ENCODE measurements around the gene WBP2.
"Not testable (repeated sequence)": the region's sequence is repeated elsewhere in the genome, so short reads cannot be mapped to it uniquely, and the experiment has no call there.

The WBP2 gene

DNA sequence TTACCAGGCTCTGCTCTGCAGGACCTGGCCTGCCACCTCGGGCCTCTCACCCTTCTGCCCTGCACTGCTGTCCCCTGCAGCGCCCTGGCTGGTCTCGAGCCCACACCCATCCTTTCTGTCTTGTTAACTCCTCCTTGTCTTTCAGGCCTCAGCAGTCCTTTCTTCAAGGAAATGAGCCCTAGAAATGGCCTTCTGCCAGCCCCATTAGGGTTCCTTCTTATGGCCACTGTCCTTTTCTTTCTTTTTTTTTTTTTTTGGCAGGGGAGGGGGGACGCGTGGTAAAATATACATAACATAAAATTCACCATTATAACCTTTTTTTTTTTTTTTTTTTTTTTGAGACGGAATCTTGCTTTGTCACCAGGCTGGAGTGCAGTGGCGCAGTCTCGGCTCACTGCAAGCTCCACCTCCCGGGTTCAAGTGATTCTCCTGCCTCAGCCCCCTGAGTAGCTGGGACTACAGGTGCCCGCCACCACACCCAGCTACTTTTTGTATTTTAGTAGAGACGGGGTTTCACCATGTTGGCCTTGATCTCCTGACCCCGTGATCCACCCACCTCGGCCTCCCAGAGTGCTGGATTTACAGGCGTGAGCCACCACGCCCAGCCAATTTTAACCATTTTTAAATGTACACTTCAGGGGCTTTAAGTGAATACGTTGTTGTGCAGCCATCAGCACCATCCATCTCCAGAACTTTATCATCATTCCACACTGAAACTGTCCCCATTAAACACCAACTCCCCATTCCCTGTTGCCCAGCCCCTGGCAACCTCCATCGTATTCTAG, 10.5 kb upstream of the WBP2 start:
- DNase-seq (ENCODE audit: low spot score): not testable (repeated sequence)

DNA sequence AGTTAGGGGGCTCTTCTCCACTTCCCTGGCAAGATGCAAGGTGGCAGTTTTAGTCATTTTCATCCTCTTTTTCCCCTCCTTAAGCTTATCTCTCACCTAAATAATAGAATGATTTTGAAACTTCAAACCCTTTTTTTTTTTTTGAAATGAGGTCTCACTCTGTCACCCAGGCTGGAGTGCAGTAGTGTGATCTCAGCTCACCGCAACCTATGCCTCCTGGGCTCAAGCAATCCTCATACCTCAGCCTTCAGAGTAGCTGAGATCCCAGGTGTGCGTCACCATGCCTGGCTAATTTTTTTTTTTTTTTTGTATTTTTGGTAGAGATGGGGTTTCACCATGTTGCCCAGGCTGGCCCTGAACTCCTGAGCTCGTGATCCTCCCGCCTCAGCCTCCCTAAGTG, 9.8 kb upstream of the WBP2 start:
- DNase-seq (ENCODE audit: low spot score): not testable (repeated sequence)

DNA sequence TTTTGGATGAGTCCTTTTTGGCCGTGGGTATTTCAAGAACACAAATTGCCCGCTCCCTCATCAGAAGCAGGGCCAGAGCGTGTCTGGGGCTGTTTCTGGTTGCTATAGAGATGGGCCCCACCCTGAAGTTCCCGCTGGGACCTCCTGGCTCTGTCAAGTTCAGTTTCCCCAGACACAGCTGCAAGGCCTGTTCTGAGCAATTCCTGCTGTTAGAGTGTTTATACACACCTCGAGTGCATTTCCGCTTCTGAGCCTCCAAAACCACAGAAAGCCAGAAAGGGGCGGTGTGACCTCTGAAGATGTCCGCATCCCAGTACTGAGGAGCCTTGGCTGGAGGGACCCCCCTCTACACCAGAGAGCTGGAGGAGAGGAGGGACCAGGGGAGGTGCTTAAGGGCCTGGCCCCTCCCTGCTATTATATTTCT, 9.3 kb upstream of the WBP2 start:
- no peak for DNase-seq (ENCODE audit: low spot score)

DNA sequence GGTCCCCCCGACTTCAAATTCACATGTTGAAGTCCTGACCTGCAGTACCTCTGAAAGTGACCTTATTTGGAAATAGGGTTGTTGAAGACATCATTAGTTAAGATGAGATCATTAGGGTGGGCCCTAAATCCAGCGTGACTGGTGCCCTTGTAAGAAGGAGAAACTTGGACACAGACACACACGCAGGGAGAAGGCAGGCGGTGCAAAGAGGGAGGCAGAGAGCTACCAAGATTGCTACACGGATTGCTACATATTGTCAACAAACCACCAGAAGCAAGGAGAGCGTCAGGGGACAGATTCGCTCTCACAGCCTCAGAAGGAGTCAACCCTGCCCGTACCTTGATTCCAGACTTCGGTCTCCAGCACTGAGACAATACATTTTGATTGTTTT, 6.8 kb upstream of the WBP2 start:
- DNase-seq (ENCODE audit: low spot score): no peak

- not testable (repeated sequence) for DNase-seq (ENCODE audit: low spot score)
Observed at GRCh38 chr17:75859358-75859757, 4.2 kb upstream of the WBP2 start.

GRCh38 chr17:75856062-75856756, 1.1 kb upstream of the WBP2 start:
- peak; percentile 58 for DNase-seq (ENCODE audit: low spot score)

DNA sequence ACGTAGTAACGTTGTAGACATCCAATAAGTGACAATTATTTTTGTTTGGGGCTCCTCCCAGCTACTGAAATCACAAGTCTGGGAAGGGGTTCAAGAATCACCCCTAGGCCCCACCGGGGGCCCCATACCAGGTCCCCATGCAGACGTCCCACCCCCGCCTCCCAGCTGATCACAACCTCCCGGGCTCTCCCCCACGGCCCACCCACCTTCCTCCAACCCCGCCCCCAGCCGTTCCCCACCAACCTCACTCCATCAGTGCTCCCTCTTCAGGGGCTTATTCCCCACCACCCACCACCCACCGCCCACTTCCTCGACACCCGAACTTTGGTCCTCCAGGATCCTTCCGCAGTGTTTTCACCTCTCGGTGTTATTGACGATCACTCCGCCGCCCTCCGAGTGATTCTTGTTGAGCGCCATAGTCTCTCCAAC, 240 bp downstream of the WBP2 start:
- DNase-seq (ENCODE audit: low spot score): no peak

GRCh38 chr17:75854101-75854748, 910 bp downstream of the WBP2 start:
- DNase-seq (ENCODE audit: low spot score): no peak

- no peak for DNase-seq (ENCODE audit: low spot score)
Observed at GRCh38 chr17:75853433-75853832, 1.7 kb downstream of the WBP2 start.

GRCh38 chr17:75851693-75851991, 3.5 kb downstream of the WBP2 start:
- not testable (repeated sequence) for DNase-seq (ENCODE audit: low spot score)

GRCh38 chr17:75850928-75851692, 4.0 kb downstream of the WBP2 start:
- peak; percentile 69 for DNase-seq (ENCODE audit: low spot score)

- DNase-seq (ENCODE audit: low spot score): no peak
Observed at GRCh38 chr17:75849724-75850123, 5.4 kb downstream of the WBP2 start.

DNA sequence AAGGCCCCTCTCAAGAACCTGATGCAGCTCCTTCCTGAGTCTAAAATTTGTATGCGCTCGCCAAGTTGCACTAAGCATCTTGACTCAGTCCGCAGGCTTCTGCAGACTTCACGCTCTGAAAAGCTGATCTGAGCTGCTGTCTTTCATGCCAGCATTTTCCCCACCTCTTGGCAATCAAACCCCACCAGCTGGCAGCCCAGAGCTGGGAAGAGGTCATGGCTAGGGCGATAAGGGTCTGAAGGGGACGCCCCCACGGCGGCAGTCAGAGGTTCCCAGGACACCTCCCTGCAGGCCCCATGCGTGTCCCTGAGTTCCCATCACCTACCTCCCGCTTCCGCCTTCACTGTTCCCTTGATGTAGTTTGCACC, 5.9 kb downstream of the WBP2 start:
- no peak for DNase-seq (ENCODE audit: low spot score)

DNA sequence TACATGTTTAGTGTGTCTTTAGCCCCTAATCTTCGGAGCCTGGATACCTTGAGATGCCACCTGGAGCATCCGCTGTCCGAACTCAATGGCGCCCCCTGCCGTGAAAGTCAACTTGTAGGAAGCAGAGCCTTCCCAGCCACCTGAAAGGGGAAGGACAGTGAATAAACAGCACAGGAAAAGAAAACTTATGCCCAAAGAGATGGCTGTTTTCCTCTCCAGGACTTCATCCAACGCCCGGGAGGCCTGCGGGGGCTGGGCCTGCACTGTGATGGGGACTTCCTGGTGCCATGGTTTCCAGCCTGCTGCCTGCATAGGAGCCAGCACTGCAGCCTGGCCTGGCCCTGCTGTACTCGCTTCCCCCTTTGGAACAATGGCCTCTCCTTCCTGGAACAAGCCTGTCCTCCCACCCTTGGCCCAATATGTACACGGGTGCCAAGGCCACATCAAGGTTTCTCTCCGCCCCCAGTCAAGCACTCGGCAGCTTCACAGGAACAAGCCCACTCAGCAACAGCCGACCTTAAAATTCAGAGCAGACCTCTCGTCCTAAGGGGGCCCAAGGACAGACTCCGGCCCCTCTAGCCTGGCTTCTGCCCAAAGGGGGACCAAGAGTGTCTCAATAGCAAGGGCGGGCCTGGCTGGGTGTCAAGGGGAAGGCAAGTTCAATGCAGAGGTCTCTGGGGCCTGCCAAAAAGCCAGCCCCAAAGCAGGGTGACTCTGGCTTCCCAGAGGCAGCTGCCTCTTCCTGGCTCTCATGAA, 6.4 kb downstream of the WBP2 start:
- no peak for DNase-seq (ENCODE audit: low spot score)

DNA sequence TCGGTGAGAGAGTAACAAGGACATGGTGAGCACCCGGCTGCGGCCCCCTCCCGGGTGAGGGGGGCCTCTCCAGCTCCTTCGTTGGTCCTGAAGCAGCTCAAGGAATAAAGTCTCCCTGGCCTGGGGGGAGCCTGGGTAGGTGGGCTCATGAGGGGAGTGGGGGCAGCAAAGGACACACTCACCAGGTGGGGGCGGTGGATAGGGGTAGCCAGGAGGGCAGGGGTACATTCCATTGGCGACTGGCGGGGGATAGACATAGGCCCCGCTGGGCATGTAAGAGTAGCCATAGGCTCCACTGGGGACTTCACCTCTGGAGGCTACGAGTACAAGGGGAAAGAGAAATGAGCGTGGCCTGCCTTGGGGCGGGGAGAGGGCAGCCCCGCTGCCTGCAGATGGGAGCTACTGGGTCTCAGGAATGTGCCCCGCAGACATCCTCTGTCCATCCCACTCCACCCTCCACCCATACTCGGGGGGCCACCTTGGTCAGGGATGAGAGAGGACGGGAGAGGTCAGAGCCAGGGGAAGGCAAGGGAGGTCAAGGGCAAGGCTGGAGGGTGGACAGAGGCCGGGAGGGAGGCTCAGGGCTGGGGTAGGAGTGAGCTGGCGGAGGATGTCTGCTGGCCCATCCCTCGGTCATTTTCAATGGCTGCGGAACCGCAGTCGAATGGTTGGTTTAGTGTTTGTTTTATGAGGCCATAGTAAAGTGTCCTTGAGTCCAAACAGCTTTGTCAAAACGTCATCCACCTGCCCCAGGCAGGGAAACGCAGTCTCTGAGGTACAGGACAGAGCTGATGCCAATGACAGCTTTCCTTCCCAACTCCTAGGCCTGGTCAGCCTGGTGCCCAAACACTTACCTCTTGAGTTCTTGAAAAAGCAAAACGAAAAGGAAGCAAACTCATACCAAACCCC, 7.3 kb downstream of the WBP2 start:
- no peak for DNase-seq (ENCODE audit: low spot score)

- no peak for DNase-seq (ENCODE audit: low spot score)
Observed at GRCh38 chr17:75846692-75847613, 8.2 kb downstream of the WBP2 start.

- DNase-seq (ENCODE audit: low spot score): no peak
Observed at GRCh38 chr17:75845933-75846691, 9.0 kb downstream of the WBP2 start.

GRCh38 chr17:75845058-75845711, 9.9 kb downstream of the WBP2 start:
- peak; percentile 67 for DNase-seq (ENCODE audit: low spot score)

Data from putamen (tissue), 1 donor.